GM23248 (cell line): Measurements from ENCODE around the gene MORC2. TPM values are rescaled to one million over a fixed set of nuclear protein-coding genes. Genes with fewer than 3 reads are reported as not detected.

Source experiments
- DNase-seq: peaks from one replicate; pipeline ENCODE4 v3.0.0-alpha.2; 2015
- H2AFZ ChIP-seq: fragments of 200-600 bp; sonication (generic); 2 replicates; pipeline ENCODE4 v1.6.1; 2016; ENCODE audit warnings: antibody characterized with exemption
- H3F3A ChIP-seq: fragments of 200-600 bp; sonication (generic); 2 replicates; pipeline ENCODE4 v1.6.1; 2016; ENCODE audit warnings: mild to moderate bottlenecking, antibody characterized with exemption, mixed run types; ENCODE audit not compliant: insufficient read depth
- H3K27ac ChIP-seq: fragments of 200-600 bp; sonication (generic); 2 replicates; pipeline ENCODE4 v1.5.1; 2016; ENCODE audit warnings: mild to moderate bottlenecking
- H3K27me3 ChIP-seq: fragments of 200-600 bp; sonication (generic); replicated peaks from 2 replicates; pipeline ENCODE4 v1.6.1; 2016; ENCODE audit warnings: mild to moderate bottlenecking; ENCODE audit not compliant: insufficient read depth
- H3K36me3 ChIP-seq: fragments of 200-600 bp; sonication (generic); 2 replicates; pipeline ENCODE4 v1.6.1; 2016; ENCODE audit warnings: low read depth, mild to moderate bottlenecking
- H3K4me1 ChIP-seq: fragments of 200-600 bp; sonication (generic); 2 replicates; pipeline ENCODE4 v1.6.1; 2016; ENCODE audit warnings: mild to moderate bottlenecking; ENCODE audit not compliant: insufficient read depth
- H3K4me2 ChIP-seq: fragments of 200-600 bp; sonication (generic); one replicate; pipeline ENCODE4 v1.6.1; 2016; ENCODE audit warnings: mild to moderate bottlenecking; ENCODE audit not compliant: unreplicated experiment
- H3K4me3 ChIP-seq: fragments of 200-600 bp; sonication (generic); 2 replicates; pipeline ENCODE4 v1.5.1; 2016; ENCODE audit warnings: mild to moderate bottlenecking
- H3K79me2 ChIP-seq: fragments of 200-600 bp; sonication (generic); 2 replicates; pipeline ENCODE4 v1.6.1; 2016; ENCODE audit warnings: mild to moderate bottlenecking; ENCODE audit not compliant: insufficient read depth
- H3K9ac ChIP-seq: fragments of 200-600 bp; sonication (generic); 2 replicates; pipeline ENCODE4 v1.6.1; 2016; ENCODE audit warnings: mild to moderate bottlenecking
- H3K9me2 ChIP-seq: fragments of 200-600 bp; sonication (generic); 2 replicates; pipeline ENCODE4 v1.6.1; 2016; ENCODE audit warnings: mixed run types, mild to moderate bottlenecking, moderate library complexity; ENCODE audit not compliant: insufficient read depth
- H3K9me3 ChIP-seq: fragments of 200-600 bp; sonication (generic); one replicate; pipeline ENCODE4 v1.6.1; 2017; ENCODE audit warnings: low read depth
- H4K20me1 ChIP-seq: fragments of 200-600 bp; sonication (generic); 2 replicates; pipeline ENCODE4 v1.6.0; 2016; ENCODE audit not compliant: insufficient read depth
- EZH2 ChIP-seq: fragments of 200-600 bp; sonication (generic); IDR thresholded peaks from 2 replicates; pipeline ENCODE4 v1.6.1; 2018; ENCODE audit warnings: antibody characterized with exemption, mild to moderate bottlenecking; ENCODE audit not compliant: insufficient read depth, poor library complexity, severe bottlenecking
- EZH2phosphoT487 ChIP-seq: fragments of 200-600 bp; sonication (generic); IDR thresholded peaks from 2 replicates; pipeline ENCODE4 v1.6.1; 2018; ENCODE audit warnings: antibody characterized with exemption, moderate library complexity, mild to moderate bottlenecking, low read depth; ENCODE audit not compliant: insufficient read depth
- WGBS, 2 experiments: methylation state at CpG; one replicate each; pipeline ENCODE4 v1.1.6; 2015 to 2017; ENCODE audit warnings: low lambda C conversion rate in 2 of 2, low coverage in 1 of 2; ENCODE audit errors: missing lambda C conversion rate in 2 of 2; 5-methylcytosine and 5-hydroxymethylcytosine counted together
- in situ Hi-C: fragments of 300-500 bp; cut with MboI; formaldehyde crosslinking; loops from 2 replicates; pipeline ENCODE4 v1.15.0; 2020
- polyA plus RNA-seq: library from polyadenylated mRNA; unstranded; fragments of >200 nt; fragmentation: Nextera tagmentation; extraction: Ambion mirVana; gene quantifications from 2 replicates; pipeline ENCODE4 v1.2.1, GENCODE V29; 2016
- small RNA-seq: library from RNA; depleted of rRNA; stranded (forward); fragments of <200 nt; gene quantifications from one replicate; pipeline ENCODE3, GENCODE V24; 2014; ENCODE audit warnings: low read depth, low replicate concordance
- total RNA-seq: library from RNA; depleted of rRNA; stranded (reverse); fragments of >200 nt; shearing (Covaris generic); gene quantifications from 2 replicates; pipeline ENCODE4 v1.2.3, GENCODE V29; 2014; rRNA removed

MORC2 gene
- total and polyA plus RNA-seq, 2 experiments from 2014 or later, result 13.2 to 16.8 TPM

DNA sequence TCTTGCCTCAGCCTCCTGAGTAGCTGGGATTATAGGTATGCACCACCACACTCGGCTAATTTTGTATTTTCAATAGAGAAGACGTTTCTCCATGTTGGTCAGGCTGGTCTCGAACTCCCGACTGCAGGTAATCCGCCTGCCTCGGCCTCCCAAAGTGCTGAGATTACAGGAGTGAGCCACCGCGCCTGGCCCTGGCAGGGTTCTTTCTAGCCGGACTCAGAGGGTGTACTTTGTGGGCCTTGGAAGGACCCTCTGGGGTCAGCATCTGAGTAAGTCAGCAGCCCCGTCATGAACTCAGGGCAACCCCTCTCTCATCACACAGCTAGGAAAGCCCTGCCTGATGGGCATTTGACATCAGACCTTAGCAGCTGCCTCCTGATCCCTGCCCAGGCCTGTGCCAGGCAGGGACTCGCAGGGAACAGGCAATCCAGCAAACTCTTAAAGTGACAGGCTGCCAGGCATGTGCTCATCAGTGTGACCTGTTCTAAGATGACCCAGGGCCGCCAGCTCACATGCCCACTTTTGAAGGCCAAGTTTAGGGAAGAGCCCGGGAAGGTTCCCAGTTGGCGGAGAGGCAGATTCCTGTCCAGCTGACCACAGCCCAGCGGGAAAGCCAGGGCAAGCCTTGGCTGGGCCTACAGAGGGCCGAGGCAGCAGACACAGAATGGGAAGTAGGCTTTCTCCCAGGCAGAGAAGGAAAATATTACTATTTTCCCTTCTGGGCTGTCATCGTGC lies 92.9 kb downstream of the MORC2 start:
- Histone ChIP-seq H3K27ac (no peak overlapping the region), H3K9ac (no peak overlapping the region), H3K79me2 (no peaks in the 10 kb centered on the region), H3K4me2 (no peak overlapping the region), H3K9me3 (no peaks in the 10 kb centered on the region), H3K27me3 (no peaks in the 10 kb centered on the region), H3K4me1 (no peaks in the 10 kb centered on the region), H2AFZ (no peak overlapping the region), H4K20me1 (no peaks in the 10 kb centered on the region), H3F3A (no peaks in the 10 kb centered on the region), H3K9me2 (no peaks in the 10 kb centered on the region), H3K4me3 (no peak overlapping the region), H3K36me3 (no peaks in the 10 kb centered on the region)
- TF ChIP-seq EZH2 (no peak), EZH2phosphoT487 (no peak)
- DNase-seq, result peak; percentile 3
- WGBS, 2 experiments, result 79 to 82% methylated on average over 17 of the region's 17 CpGs
- in situ Hi-C loops, result no loop called here

Small RNA genes within 50 kb of the gene (small RNA-seq; reads per million reads assigned to genes)
- gene RF01892, result not detected

Other genes starting within 250 kb of the MORC2 start
- 65.9 and 68.5 TPM in 2 replicates for gene TUG1, start 491 bp upstream of the MORC2 start, total RNA-seq
- gene TUG1, start 491 bp upstream of the MORC2 start, polyA plus RNA-seq, result 22.8 and 26.6 TPM in 2 replicates
- gene SMTN, start 112.5 kb upstream of the MORC2 start, total RNA-seq, result 160 and 175 TPM in 2 replicates
- gene SMTN, start 112.5 kb upstream of the MORC2 start, polyA plus RNA-seq, result 96.7 and 98.1 TPM in 2 replicates
- gene SELENOM, start 138.8 kb upstream of the MORC2 start, total RNA-seq, result 216 and 268 TPM in 2 replicates
- 522 and 537 TPM in 2 replicates for gene SELENOM, start 138.8 kb upstream of the MORC2 start, polyA plus RNA-seq
- gene INPP5J, start 154.2 kb upstream of the MORC2 start, total RNA-seq, result 0.13 TPM in 1 of 2 replicates, not detected in the other
- gene INPP5J, start 154.2 kb upstream of the MORC2 start, polyA plus RNA-seq, result 0.15 and 0.26 TPM in 2 replicates
- gene PLA2G3, start 171.7 kb upstream of the MORC2 start, total RNA-seq, result not detected in 2 replicates
- not detected in 2 replicates for gene PLA2G3, start 171.7 kb upstream of the MORC2 start, polyA plus RNA-seq
- gene RNF185, start 191.4 kb upstream of the MORC2 start, total RNA-seq, result 46.2 and 47.3 TPM in 2 replicates
- gene RNF185, start 191.4 kb upstream of the MORC2 start, polyA plus RNA-seq, result 49.8 and 52.0 TPM in 2 replicates
- 19.3 and 19.5 TPM in 2 replicates for gene LIMK2, start 243.5 kb upstream of the MORC2 start, total RNA-seq
- 10.7 and 11.1 TPM in 2 replicates for gene LIMK2, start 243.5 kb upstream of the MORC2 start, polyA plus RNA-seq